Measurements from ENCODE around the gene OR1S2.
"Not testable (repeated sequence)": the region's sequence is repeated elsewhere in the genome, so short reads cannot be mapped to it uniquely, and the experiment has no call there.

DNA sequence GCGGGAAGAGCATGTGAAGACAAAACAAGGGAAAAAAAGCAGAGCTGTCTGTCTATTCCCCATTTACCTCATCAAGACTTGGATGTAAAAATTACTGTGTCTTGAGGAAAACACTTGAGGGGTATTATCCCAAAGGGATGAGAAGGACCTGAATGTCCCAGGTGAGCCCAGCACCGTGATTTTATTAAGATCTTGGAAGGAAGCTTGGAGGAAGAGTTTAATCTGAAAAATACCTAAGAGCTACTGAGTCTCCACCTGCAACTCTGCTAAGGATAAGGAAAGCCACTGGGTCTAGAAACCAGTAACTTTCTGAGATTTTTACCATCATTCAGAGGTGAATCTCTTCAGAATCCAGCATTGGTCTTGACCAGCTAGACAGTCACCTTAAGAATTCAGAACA, 8.5 kb upstream of the OR1S2 start, which contains the start of gene OR1S1:
- TF ChIP-seq, protein P1, sequence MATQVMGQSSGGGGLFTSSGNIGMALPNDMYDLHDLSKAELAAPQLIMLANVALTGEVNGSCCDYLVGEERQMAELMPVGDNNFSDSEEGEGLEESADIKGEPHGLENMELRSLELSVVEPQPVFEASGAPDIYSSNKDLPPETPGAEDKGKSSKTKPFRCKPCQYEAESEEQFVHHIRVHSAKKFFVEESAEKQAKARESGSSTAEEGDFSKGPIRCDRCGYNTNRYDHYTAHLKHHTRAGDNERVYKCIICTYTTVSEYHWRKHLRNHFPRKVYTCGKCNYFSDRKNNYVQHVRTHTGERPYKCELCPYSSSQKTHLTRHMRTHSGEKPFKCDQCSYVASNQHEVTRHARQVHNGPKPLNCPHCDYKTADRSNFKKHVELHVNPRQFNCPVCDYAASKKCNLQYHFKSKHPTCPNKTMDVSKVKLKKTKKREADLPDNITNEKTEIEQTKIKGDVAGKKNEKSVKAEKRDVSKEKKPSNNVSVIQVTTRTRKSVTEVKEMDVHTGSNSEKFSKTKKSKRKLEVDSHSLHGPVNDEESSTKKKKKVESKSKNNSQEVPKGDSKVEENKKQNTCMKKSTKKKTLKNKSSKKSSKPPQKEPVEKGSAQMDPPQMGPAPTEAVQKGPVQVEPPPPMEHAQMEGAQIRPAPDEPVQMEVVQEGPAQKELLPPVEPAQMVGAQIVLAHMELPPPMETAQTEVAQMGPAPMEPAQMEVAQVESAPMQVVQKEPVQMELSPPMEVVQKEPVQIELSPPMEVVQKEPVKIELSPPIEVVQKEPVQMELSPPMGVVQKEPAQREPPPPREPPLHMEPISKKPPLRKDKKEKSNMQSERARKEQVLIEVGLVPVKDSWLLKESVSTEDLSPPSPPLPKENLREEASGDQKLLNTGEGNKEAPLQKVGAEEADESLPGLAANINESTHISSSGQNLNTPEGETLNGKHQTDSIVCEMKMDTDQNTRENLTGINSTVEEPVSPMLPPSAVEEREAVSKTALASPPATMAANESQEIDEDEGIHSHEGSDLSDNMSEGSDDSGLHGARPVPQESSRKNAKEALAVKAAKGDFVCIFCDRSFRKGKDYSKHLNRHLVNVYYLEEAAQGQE (IDR thresholded peaks at IDR 0.05; ENCODE audit: borderline replicate concordance): not testable (repeated sequence)
- TF ChIP-seq, protein P1 (CRISPR knock-in tag; IDR thresholded peaks at IDR 0.05; ENCODE audit: low read depth): not testable (repeated sequence)
- TF ChIP-seq, protein P2, sequence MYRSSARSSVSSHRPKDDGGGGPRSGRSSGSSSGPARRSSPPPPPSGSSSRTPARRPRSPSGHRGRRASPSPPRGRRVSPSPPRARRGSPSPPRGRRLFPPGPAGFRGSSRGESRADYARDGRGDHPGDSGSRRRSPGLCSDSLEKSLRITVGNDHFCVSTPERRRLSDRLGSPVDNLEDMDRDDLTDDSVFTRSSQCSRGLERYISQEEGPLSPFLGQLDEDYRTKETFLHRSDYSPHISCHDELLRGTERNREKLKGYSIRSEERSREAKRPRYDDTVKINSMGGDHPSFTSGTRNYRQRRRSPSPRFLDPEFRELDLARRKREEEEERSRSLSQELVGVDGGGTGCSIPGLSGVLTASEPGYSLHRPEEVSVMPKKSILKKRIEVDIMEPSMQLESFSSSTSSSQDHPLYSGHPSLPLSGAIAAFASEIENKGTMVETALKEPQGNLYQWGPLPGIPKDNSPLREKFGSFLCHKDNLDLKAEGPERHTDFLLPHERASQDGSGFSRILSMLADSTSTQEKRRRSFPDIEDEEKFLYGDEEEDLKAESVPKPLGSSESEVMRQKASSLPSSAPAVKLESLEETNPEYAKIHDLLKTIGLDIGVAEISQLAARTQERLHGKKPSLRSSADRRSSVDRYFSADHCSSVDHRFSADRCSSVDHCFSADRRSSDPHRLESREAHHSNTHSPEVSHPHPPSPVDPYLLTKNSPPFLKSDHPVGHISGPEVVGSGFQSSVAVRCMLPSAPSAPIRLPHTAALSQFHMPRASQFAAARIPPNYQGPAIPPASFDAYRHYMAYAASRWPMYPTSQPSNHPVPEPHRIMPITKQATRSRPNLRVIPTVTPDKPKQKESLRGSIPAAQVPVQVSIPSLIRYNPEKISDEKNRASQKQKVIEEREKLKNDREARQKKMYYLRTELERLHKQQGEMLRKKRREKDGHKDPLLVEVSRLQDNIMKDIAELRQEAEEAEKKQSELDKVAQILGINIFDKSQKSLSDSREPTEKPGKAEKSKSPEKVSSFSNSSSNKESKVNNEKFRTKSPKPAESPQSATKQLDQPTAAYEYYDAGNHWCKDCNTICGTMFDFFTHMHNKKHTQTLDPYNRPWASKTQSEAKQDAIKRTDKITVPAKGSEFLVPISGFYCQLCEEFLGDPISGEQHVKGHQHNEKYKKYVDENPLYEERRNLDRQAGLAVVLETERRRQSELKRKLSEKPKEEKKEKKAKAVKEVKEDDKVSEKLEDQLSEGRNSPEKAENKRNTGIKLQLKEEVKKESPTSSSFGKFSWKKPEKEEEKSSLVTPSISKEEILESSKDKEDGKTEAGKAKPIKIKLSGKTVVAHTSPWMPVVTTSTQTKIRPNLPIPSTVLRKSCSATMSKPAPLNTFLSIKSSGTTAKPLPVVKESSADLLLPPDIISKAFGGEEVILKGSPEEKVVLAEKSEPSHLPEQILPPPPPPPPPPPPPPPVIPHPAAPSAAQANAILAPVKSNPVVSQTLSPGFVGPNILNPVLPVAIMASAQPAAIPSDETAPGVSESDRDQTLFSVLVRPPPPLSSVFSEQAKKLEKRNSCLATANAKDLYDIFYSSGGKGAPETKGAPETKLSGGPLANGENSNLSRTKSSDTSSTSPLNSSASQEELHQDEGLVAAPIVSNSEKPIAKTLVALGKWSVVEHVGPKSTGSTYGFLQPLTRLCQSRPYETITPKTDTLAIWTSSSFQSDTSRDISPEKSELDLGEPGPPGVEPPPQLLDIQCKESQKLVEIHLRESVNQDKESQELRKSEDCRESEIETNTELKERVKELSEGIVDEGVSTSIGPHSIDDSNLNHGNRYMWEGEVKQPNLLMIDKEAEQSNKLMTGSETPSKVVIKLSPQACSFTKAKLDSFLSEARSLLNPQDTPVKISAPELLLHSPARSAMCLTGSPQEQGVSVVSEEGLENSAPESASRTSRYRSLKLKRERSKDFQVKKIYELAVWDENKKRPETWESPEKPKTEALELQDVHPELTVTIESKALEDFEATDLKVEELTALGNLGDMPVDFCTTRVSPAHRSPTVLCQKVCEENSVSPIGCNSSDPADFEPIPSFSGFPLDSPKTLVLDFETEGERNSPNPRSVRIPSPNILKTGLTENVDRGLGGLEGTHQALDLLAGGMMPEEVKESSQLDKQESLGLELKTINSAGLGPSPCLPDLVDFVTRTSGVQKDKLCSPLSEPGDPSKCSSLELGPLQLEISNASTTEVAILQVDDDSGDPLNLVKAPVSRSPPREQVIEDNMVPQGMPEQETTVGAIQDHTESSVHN (IDR thresholded peaks at IDR 0.05; ENCODE audit: borderline replicate concordance in 1 of 2, low read depth in 1 of 2): not testable (repeated sequence)
- TF ChIP-seq CREM (IDR thresholded peaks at IDR 0.05; ENCODE audit: low read depth); ZBTB7A (IDR thresholded peaks at IDR 0.05; ENCODE audit: borderline replicate concordance, control insufficient read depth, low read depth, low read length); ZBTB8A (IDR thresholded peaks at IDR 0.05; ENCODE audit: partially characterized antibody); CEBPB (tag; IDR thresholded peaks at IDR 0.05): not testable (repeated sequence)
